HG03469 (cell line): ENCODE data around the gene ULK1.

ENCODE experiments used
- ATAC-seq: cut with Tn5 transposase; IDR thresholded peaks from one replicate; pipeline ENCODE4 v1.9.1; 2021; ENCODE audit warnings: mild to moderate bottlenecking, moderate library complexity, moderate number of reproducible peaks; ENCODE audit not compliant: unreplicated experiment

The ULK1 gene

DNA sequence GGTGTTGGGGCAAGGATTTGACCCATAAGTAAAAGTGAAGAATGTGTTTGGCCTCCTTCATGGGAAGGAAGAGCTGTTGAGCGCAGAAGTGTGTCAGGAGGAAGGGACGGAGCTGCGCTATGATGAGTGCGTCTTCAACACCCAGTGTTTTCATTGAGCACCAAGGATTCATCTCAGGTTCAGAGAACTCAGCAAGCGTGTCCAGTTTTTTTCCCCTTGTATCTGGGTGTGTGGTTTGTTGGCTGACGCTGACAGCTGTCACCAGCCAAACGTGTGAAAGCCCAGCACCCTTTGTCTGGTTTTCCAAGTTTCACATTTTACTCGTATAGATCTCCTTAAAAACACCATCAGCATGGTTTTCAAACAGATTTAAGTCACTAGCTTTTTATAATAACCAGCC, 67.6 kb downstream of the ULK1 start:
- no peak for ATAC-seq

DNA sequence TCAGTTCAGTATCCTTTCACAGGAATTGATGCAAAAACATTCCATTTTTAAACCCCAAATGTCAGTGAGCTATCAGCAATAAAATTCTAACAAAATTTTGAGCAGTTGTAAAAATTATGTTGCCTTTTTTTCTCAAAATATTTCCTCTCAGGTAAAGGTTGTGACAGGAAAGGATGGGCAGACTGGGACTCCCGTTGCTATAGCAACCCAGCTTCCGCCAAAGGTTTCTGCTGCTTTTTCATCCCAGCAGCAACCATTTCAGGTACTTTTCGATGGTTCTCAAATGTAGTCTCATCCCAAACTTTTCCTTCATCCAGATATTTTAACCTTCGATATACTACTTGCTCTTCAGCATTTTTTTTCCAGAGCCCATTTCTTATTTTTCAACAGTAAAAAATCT, 69.0 kb downstream of the ULK1 start:
- no peak for ATAC-seq

DNA sequence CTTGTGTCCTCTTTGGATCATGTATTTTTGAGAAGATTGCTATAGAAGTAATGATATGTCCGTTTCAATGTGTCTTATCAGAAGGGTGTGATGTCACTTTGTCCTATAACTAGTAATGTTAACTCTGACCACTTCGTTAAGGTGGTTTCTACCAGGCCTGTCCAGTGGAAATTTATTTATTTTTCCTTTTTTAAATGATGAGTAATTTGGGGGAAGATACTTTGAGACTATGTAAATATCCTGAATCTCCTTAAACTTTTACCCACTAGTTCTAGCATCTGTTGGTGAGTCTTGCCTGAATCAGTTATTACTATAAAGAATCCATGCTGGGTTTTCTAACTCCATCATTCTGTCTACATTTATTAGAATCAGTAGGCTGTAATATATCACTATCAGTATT, 70.7 kb downstream of the ULK1 start:
- no peak for ATAC-seq

DNA sequence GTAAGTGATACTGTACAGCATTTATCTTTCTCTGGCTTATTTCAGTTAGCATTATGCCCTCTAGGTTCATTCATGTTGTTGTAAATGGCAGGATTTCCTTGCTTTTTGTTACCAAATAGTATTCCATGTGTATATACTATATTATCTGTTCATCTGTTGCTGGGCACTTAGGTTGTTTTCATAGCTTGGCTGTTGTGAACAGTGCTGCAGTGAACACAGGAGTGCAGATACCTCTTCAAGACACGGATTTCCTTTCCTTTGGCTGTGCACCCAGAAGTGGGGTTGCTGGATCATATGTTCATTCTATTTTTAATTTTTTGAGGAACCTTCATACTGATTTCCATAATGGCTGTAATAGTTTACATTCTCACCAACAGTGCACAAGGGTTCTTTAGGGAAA, 76.8 kb downstream of the ULK1 start:
- no peak for ATAC-seq
